Measurements from ENCODE around the gene FLVCR2.

FLVCR2 gene

GRCh38 chr14:75562489-75562888, 15.9 kb upstream of the FLVCR2 start:
- no peak for TF ChIP-seq TAF1 (IDR thresholded peaks at IDR 0.05; ENCODE audit: borderline replicate concordance, insufficient read depth, low read length)
- no peak for TF ChIP-seq REST (IDR thresholded peaks at IDR 0.05; ENCODE audit: insufficient read depth in 1 of 2, low read depth in 2 of 2, low read length in 2 of 2)
- no peak for TF ChIP-seq SIN3A (IDR thresholded peaks at IDR 0.05; ENCODE audit: borderline replicate concordance, insufficient read depth, low read length)
- TF ChIP-seq POLR2AphosphoS5 (IDR thresholded peaks at IDR 0.05; ENCODE audit: low read depth, low read length), result no peak

- TF ChIP-seq REST (IDR thresholded peaks at IDR 0.05; ENCODE audit: insufficient read depth in 1 of 2, low read depth in 2 of 2, low read length in 2 of 2) (no peak), TAF1 (IDR thresholded peaks at IDR 0.05; ENCODE audit: borderline replicate concordance, insufficient read depth, low read length) (no peak), FOXP2 (optimal IDR thresholded peaks at IDR 0.05; ENCODE audit: borderline replicate concordance, extremely low read depth, extremely low read length, insufficient read depth) (no peak), SIN3A (IDR thresholded peaks at IDR 0.05; ENCODE audit: borderline replicate concordance, insufficient read depth, low read length) (no peak), POLR2AphosphoS5 (IDR thresholded peaks at IDR 0.05; ENCODE audit: low read depth, low read length) (no peak)
These were observed 14.5 kb upstream of the FLVCR2 start for GRCh38 chr14:75563931-75564330.

GRCh38 chr14:75565056-75565455, 13.4 kb upstream of the FLVCR2 start:
- TF ChIP-seq TAF1 (IDR thresholded peaks at IDR 0.05; ENCODE audit: borderline replicate concordance, insufficient read depth, low read length) (no peak), FOXP2 (optimal IDR thresholded peaks at IDR 0.05; ENCODE audit: borderline replicate concordance, extremely low read depth, extremely low read length, insufficient read depth) (no peak), REST (IDR thresholded peaks at IDR 0.05; ENCODE audit: insufficient read depth in 1 of 2, low read depth in 2 of 2, low read length in 2 of 2) (no peak), POLR2AphosphoS5 (IDR thresholded peaks at IDR 0.05; ENCODE audit: low read depth, low read length) (no peak), SIN3A (IDR thresholded peaks at IDR 0.05; ENCODE audit: borderline replicate concordance, insufficient read depth, low read length) (no peak)

GRCh38 chr14:75566321-75566720, 12.1 kb upstream of the FLVCR2 start:
- TF ChIP-seq TAF1 (IDR thresholded peaks at IDR 0.05; ENCODE audit: borderline replicate concordance, insufficient read depth, low read length), result no peak
- no peak for TF ChIP-seq FOXP2 (optimal IDR thresholded peaks at IDR 0.05; ENCODE audit: borderline replicate concordance, extremely low read depth, extremely low read length, insufficient read depth)
- no peak for TF ChIP-seq REST (IDR thresholded peaks at IDR 0.05; ENCODE audit: insufficient read depth in 1 of 2, low read depth in 2 of 2, low read length in 2 of 2)
- TF ChIP-seq SIN3A (IDR thresholded peaks at IDR 0.05; ENCODE audit: borderline replicate concordance, insufficient read depth, low read length), result no peak
- no peak for TF ChIP-seq POLR2AphosphoS5 (IDR thresholded peaks at IDR 0.05; ENCODE audit: low read depth, low read length)

- TF ChIP-seq POLR2AphosphoS5 (IDR thresholded peaks at IDR 0.05; ENCODE audit: low read depth, low read length) (no peak), FOXP2 (optimal IDR thresholded peaks at IDR 0.05; ENCODE audit: borderline replicate concordance, extremely low read depth, extremely low read length, insufficient read depth) (no peak), REST (IDR thresholded peaks at IDR 0.05; ENCODE audit: insufficient read depth in 1 of 2, low read depth in 2 of 2, low read length in 2 of 2) (no peak), TAF1 (IDR thresholded peaks at IDR 0.05; ENCODE audit: borderline replicate concordance, insufficient read depth, low read length) (no peak), SIN3A (IDR thresholded peaks at IDR 0.05; ENCODE audit: borderline replicate concordance, insufficient read depth, low read length) (no peak)
These were observed 11.7 kb upstream of the FLVCR2 start for GRCh38 chr14:75566752-75567151.

All from PFSK-1 (cell line).